ENCODE measurements around the gene CSRP1. TPM values are rescaled to one million over a fixed set of nuclear protein-coding genes. Genes with fewer than 3 reads are reported as not detected.
A peak's percentile ranks its signal among the peaks of the same experiment; 100 is the strongest.

Gene CSRP1
- total RNA-seq, 3 donors from 2014 or later = 150 to 1,587 (median 214) TPM

GRCh38 chr1:201503397-201504176 lies 3.3 kb downstream of the CSRP1 start:
- Histone ChIP-seq H3K4me1 (ENCODE audit: low read depth) (peaks cover 32% of the 10 kb centered on the region), H3K36me3 (ENCODE audit: low read depth) (no peaks in the 10 kb centered on the region), H3K9me3 (no peaks in the 10 kb centered on the region), H3K4me3 (no peak overlapping the region)
- no peak for TF ChIP-seq CTCF (IDR thresholded peaks at IDR 0.05)
- DNase-seq (no peak), ATAC-seq (no peak)
- intact Hi-C loops (cut with DNase I, micrococcal nuclease) = no loop called here

GRCh38 chr1:201502511-201502857 lies 4.4 kb downstream of the CSRP1 start:
- intact Hi-C loops (cut with DNase I, micrococcal nuclease) = no loop called here
- no peak for TF ChIP-seq CTCF (IDR thresholded peaks at IDR 0.05)
- no peaks in the 10 kb centered on the region for H3K9me3 ChIP-seq
- ATAC-seq (no peak), DNase-seq (no peak)
- H3K4me3 ChIP-seq = no peak overlapping the region
- H3K4me1 ChIP-seq (ENCODE audit: low read depth) = peaks cover 27% of the 10 kb centered on the region
- no peaks in the 10 kb centered on the region for H3K36me3 ChIP-seq (ENCODE audit: low read depth)

- ATAC-seq (no peak), DNase-seq (no peak)
- Histone ChIP-seq H3K4me3 (no peak overlapping the region), H3K9me3 (no peaks in the 10 kb centered on the region), H3K4me1 (ENCODE audit: low read depth) (peaks cover 24% of the 10 kb centered on the region), H3K36me3 (ENCODE audit: low read depth) (no peaks in the 10 kb centered on the region)
- intact Hi-C loops (cut with DNase I, micrococcal nuclease) = no loop called here
- TF ChIP-seq CTCF (IDR thresholded peaks at IDR 0.05) = no peak
Observed at GRCh38 chr1:201501812-201502510, 5.0 kb downstream of the CSRP1 start.

- H3K36me3 ChIP-seq (ENCODE audit: low read depth) = no peaks in the 10 kb centered on the region
- H3K4me1 ChIP-seq (ENCODE audit: low read depth) = peaks cover 24% of the 10 kb centered on the region
- TF ChIP-seq CTCF (IDR thresholded peaks at IDR 0.05) = no peak
- H3K9me3 ChIP-seq = no peaks in the 10 kb centered on the region
- no peak overlapping the region for H3K4me3 ChIP-seq
- ATAC-seq (peak; percentile 5), DNase-seq (no peak)
- intact Hi-C loops (cut with DNase I, micrococcal nuclease) = no loop called here
Observed at GRCh38 chr1:201501144-201501543, 5.8 kb downstream of the CSRP1 start.

- intact Hi-C loops (cut with DNase I, micrococcal nuclease) = no loop called here
- H3K36me3 ChIP-seq (ENCODE audit: low read depth) = no peaks in the 10 kb centered on the region
- no peaks in the 10 kb centered on the region for H3K9me3 ChIP-seq
- no peak for TF ChIP-seq CTCF (IDR thresholded peaks at IDR 0.05)
- H3K4me1 ChIP-seq (ENCODE audit: low read depth) = peaks cover 19% of the 10 kb centered on the region
- ATAC-seq (no peak), DNase-seq (no peak)
- H3K4me3 ChIP-seq = no peak overlapping the region
Observed at GRCh38 chr1:201500670-201501120, 6.2 kb downstream of the CSRP1 start.

Data from mucosa of descending colon (tissue), 3 donors.